ENCODE measurements around the gene CA5A. TPM values are rescaled to one million over a fixed set of nuclear protein-coding genes. Genes with fewer than 3 reads are reported as not detected.

Gene CA5A
- total RNA-seq, 2 experiments from 2014 or later = not detected

DNA sequence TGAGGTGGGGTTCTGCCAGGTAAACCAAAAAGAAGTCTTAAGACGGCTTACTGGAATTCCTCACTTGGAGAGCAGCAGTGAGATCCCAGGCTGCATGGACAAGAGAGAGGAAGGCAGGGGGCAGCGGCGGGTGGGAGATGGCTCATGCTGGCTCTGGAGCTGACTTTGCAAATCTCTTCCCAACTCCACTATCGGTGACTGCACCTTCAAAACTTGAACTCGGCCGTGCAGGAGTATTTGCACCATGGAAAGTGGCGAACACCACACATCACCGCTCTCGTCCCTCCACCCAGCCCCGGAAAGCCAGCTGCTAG is 16.7 kb downstream of the CA5A start:
- no peak for TF ChIP-seq CTCF (IDR thresholded peaks at IDR 0.05)
- CTCF ChIA-PET = no interaction called here
- intact Hi-C loops (cut with DNase I, micrococcal nuclease) = loop anchor here in 1 of 2 experiments (5.0 kb wide), 1 partner anchor 497 kb away; no protein-coding TSS in a partner anchor

GRCh38 chr16:87918866-87919680 is 17.3 kb downstream of the CA5A start:
- DNase-seq (no peak), ATAC-seq (ENCODE audit: poor library complexity) (no peak)
- no peak overlapping the region for H3K4me3 ChIP-seq (ENCODE audit: low read length)
- intact Hi-C loops (cut with DNase I, micrococcal nuclease) = loop anchor here in 1 of 2 experiments (5.0 kb wide), 1 partner anchor 497 kb away; no protein-coding TSS in a partner anchor
- no peak for TF ChIP-seq CTCF (IDR thresholded peaks at IDR 0.05)
- no peaks in the 10 kb centered on the region for H3K4me1 ChIP-seq (ENCODE audit: insufficient read depth, low read length)
- ChIA-PET POLR2A (no interaction called here), CTCF (no interaction called here)
- Mint-ChIP-seq H3K4me1 (ENCODE audit: low read depth) (no peaks in the 10 kb centered on the region), H3K4me3 (no peak overlapping the region), H3K27me3 (no peaks in the 10 kb centered on the region), H3K9me3 (no peaks in the 10 kb centered on the region), H3K27ac (no peak overlapping the region), H3K36me3 (ENCODE audit: low read depth) (no peaks in the 10 kb centered on the region)
- H3K27me3 ChIP-seq (ENCODE audit: control insufficient read depth in 1 of 2, insufficient read depth in 2 of 2, low read length in 2 of 2) = no peaks in the 10 kb centered on the region
- no peaks in the 10 kb centered on the region for H3K36me3 ChIP-seq (ENCODE audit: insufficient read depth, low read length)
- H3K27ac ChIP-seq (ENCODE audit: low read depth in 1 of 2, low read length in 2 of 2) = no peak overlapping the region
- H3K9me3 ChIP-seq (ENCODE audit: control insufficient read depth in 1 of 2, insufficient read depth in 1 of 2, low read length in 2 of 2) = peaks cover 0 to 4% of the 10 kb centered on the region in 2 experiments

More for the DNA sequence above, 16.7 kb downstream of the CA5A start:
- DNase-seq (no peak), ATAC-seq (ENCODE audit: poor library complexity) (no peak)
- Mint-ChIP-seq H3K9me3 (no peaks in the 10 kb centered on the region), H3K36me3 (ENCODE audit: low read depth) (no peaks in the 10 kb centered on the region), H3K27me3 (no peaks in the 10 kb centered on the region), H3K4me3 (no peak overlapping the region), H3K4me1 (ENCODE audit: low read depth) (no peaks in the 10 kb centered on the region), H3K27ac (no peak overlapping the region)
- H3K9me3 ChIP-seq (ENCODE audit: control insufficient read depth in 1 of 2, insufficient read depth in 1 of 2, low read length in 2 of 2) = peaks cover 0 to 4% of the 10 kb centered on the region in 2 experiments
- H3K4me3 ChIP-seq (ENCODE audit: low read length) = no peak overlapping the region
- no peaks in the 10 kb centered on the region for H3K36me3 ChIP-seq (ENCODE audit: insufficient read depth, low read length)
- H3K27me3 ChIP-seq (ENCODE audit: control insufficient read depth in 1 of 2, insufficient read depth in 2 of 2, low read length in 2 of 2) = no peaks in the 10 kb centered on the region
- POLR2A ChIA-PET = no interaction called here
- no peak overlapping the region for H3K27ac ChIP-seq (ENCODE audit: low read depth in 1 of 2, low read length in 2 of 2)
- H3K4me1 ChIP-seq (ENCODE audit: insufficient read depth, low read length) = no peaks in the 10 kb centered on the region

- intact Hi-C loops (cut with DNase I, micrococcal nuclease) = loop anchor here in 1 of 2 experiments (5.0 kb wide), 1 partner anchor 496 kb away; no protein-coding TSS in a partner anchor
- Mint-ChIP-seq H3K27ac (no peak overlapping the region), H3K4me3 (no peak overlapping the region), H3K27me3 (no peaks in the 10 kb centered on the region), H3K9me3 (no peaks in the 10 kb centered on the region), H3K36me3 (ENCODE audit: low read depth) (no peaks in the 10 kb centered on the region), H3K4me1 (ENCODE audit: low read depth) (no peaks in the 10 kb centered on the region)
- POLR2A ChIA-PET = no interaction called here
- no peaks in the 10 kb centered on the region for H3K27me3 ChIP-seq (ENCODE audit: control insufficient read depth in 1 of 2, insufficient read depth in 2 of 2, low read length in 2 of 2)
- no peaks in the 10 kb centered on the region for H3K4me1 ChIP-seq (ENCODE audit: insufficient read depth, low read length)
- H3K9me3 ChIP-seq (ENCODE audit: control insufficient read depth in 1 of 2, insufficient read depth in 1 of 2, low read length in 2 of 2) = peaks cover 0 to 4% of the 10 kb centered on the region in 2 experiments
- no peak for TF ChIP-seq CTCF (IDR thresholded peaks at IDR 0.05)
- no peak for DNase-seq
- CTCF ChIA-PET = no interaction called here
- H3K4me3 ChIP-seq (ENCODE audit: low read length) = no peak overlapping the region
- no peak for ATAC-seq (ENCODE audit: poor library complexity)
- no peak overlapping the region for H3K27ac ChIP-seq (ENCODE audit: low read depth in 1 of 2, low read length in 2 of 2)
- no peaks in the 10 kb centered on the region for H3K36me3 ChIP-seq (ENCODE audit: insufficient read depth, low read length)
Measured at GRCh38 chr16:87918338-87918737, 18.0 kb downstream of the CA5A start.

Data from CD4-positive, alpha-beta T cell (primary cell).